Coronary artery (tissue), 2 donors: ENCODE measurements around the gene GRID2.

Experiments
- DNase-seq: peaks from one replicate; pipeline ENCODE4 v3.0.0-alpha.2; 2017; ENCODE audit warnings: low spot score
- H3K27ac ChIP-seq, 2 donors: fragments of 200-600 bp; sonication (generic); one replicate each; pipeline ENCODE4 v1.5.1; 2016 to 2019
- H3K4me3 ChIP-seq: fragments of 200-600 bp; sonication (generic); 2 replicates; pipeline ENCODE4 v1.5.1; 2016; ENCODE audit warnings: mild to moderate bottlenecking, moderate library complexity
- CTCF ChIP-seq: fragments of 200-600 bp; sonication (generic); IDR thresholded peaks from one replicate; pipeline ENCODE4 v1.5.1; 2019; ENCODE audit warnings: antibody characterized with exemption

The GRID2 gene

GRCh38 chr4:93578942-93579341 lies 1275.2 kb downstream of the GRID2 start:
- DNase-seq: no peak
- TF ChIP-seq CTCF: no peak
- no peak overlapping the region for H3K4me3 ChIP-seq
- H3K27ac ChIP-seq: no peak overlapping the region

DNA sequence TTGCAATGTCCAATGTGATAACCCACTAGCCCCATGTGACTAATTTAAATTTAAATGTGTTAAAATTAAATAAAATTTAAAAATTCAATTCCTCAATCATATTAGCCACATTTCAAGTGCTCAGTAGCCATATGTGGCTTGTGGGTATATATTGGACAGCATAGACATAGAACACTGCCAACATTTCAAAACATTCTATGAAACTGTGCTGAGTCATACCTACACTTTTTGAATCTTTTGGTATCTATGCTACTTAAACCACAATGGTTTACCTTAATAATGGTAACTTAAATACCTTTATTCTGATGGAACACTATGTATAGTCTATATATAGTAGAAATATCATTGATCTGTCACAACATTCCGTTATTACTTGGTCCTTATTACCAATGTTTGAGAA lies 1301.4 kb downstream of the GRID2 start:
- Histone ChIP-seq H3K4me3 (no peak overlapping the region), H3K27ac (no peak overlapping the region)
- no peak for DNase-seq
- no peak for TF ChIP-seq CTCF

- H3K27ac ChIP-seq: no peak overlapping the region
- TF ChIP-seq CTCF: no peak
- H3K4me3 ChIP-seq: no peak overlapping the region
- no peak for DNase-seq
These were observed 1313.8 kb downstream of the GRID2 start for GRCh38 chr4:93617606-93618005.

DNA sequence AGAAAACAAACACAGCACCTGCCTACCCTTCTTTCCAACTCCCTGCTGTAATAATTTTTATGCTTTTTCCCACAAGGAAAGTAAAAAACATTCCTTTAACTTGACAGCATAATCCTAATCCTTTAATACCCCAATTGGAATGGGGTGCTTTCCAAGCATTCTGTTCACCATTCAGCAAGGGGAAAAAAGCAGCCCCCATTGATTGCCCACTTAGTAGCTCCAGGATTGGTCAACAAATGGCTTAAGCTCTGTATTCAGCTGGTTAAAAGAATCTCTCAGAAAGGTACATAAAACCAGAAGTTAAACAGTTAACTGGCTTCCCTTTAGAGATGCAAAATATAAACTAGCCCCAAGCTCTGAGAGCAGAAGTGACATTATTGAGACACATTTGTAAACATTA lies 1330.0 kb downstream of the GRID2 start:
- H3K4me3 ChIP-seq: no peak overlapping the region
- H3K27ac ChIP-seq: no peak overlapping the region
- DNase-seq: no peak
- no peak for TF ChIP-seq CTCF

- no peak for DNase-seq
These were observed 1332.2 kb downstream of the GRID2 start for GRCh38 chr4:93635943-93636342.

GRCh38 chr4:93645120-93645519 lies 1341.4 kb downstream of the GRID2 start:
- Histone ChIP-seq H3K4me3 (no peak overlapping the region), H3K27ac (no peak overlapping the region)
- DNase-seq: no peak
- TF ChIP-seq CTCF: no peak

More at GRCh38 chr4:93635943-93636342, 1332.2 kb downstream of the GRID2 start:
- Histone ChIP-seq H3K27ac (no peak overlapping the region), H3K4me3 (no peak overlapping the region)
- TF ChIP-seq CTCF: no peak

- no peak overlapping the region for H3K27ac ChIP-seq
- TF ChIP-seq CTCF: no peak
- H3K4me3 ChIP-seq: no peak overlapping the region
- DNase-seq: no peak
These were observed 1342.6 kb downstream of the GRID2 start for GRCh38 chr4:93646233-93646930.
